K562 (cell line): ENCODE results near the gene SNX1. TPM values are rescaled to one million over a fixed set of nuclear protein-coding genes. Genes with fewer than 3 reads are reported as not detected.
"Not testable (repeated sequence)": the region's sequence is repeated elsewhere in the genome, so short reads cannot be mapped to it uniquely, and the experiment has no call there.

Experiments
- ATAC-seq: fragments of 200-7000 bp; cut with Tn5 transposase; 3 replicates; pipeline ENCODE4 v1.9.1; 2020; ENCODE audit warnings: moderate library complexity
- BruUV-seq: library from RNA; stranded (reverse); fragments of 400-500 nt; replicated peaks from 2 replicates; lab custom pipeline; 2021; lab: Mats Ljungman, UMichigan
- CTCF ChIA-PET: fragments of 300-600 bp; formaldehyde crosslinking; extraction: SDS; loops from one replicate; lab custom pipeline; 2021; ENCODE audit warnings: low intra/inter-chr PET ratio; lab: Yijun Ruan, JAX
- POLR2A ChIA-PET: fragments of 300-600, 350-650 bp; sonication (Branson Sonifier 250); formaldehyde crosslinking; extraction: SDS; loops from one replicate; lab custom pipeline; 2021; ENCODE audit warnings: antibody characterized with exemption, inconsistent platforms; lab: Yijun Ruan, JAX
- DNase-seq, 4 experiments: peaks; one replicate each; pipeline versions ENCODE4 v3.0.0 to v3.0.0-alpha.2; 2011 to 2018; ENCODE audit warnings: low spot score in 3 of 4, mixed read lengths in 3 of 4; ENCODE audit errors: extremely low read depth in 1 of 4
- FAIRE-seq: peaks from 2 replicates; lab custom pipeline; 2011; peaks lifted over from hg19 to GRCh38; lab: Jason Lieb, UNC
- H2AFZ ChIP-seq: 2 replicates; pipeline ENCODE4 v1.6.0; 2011; ENCODE audit warnings: low read depth, low read length, control low read depth, inconsistent platforms
- H3K27ac ChIP-seq: fragments of 200-600 bp; 3 replicates; pipeline ENCODE4 v1.8.0; 2011; ENCODE audit warnings: low read depth, mild to moderate bottlenecking, control low read depth, inconsistent platforms, low read length, moderate library complexity, mixed read lengths; ENCODE audit errors: extremely low read depth
- H3K27me3 ChIP-seq, 2 experiments: fragments of 300-600 bp in 1 of 2; 2 replicates in 1 of 2; 3 replicates in 1 of 2; pipeline versions ENCODE4 v1.6.0 to v1.8.0; 2011; ENCODE audit warnings: inconsistent platforms in 2 of 2, low read length in 2 of 2, mild to moderate bottlenecking in 1 of 2, mixed read lengths in 1 of 2, moderate library complexity in 1 of 2; ENCODE audit not compliant: control insufficient read depth in 2 of 2, insufficient read depth in 2 of 2
- H3K36me3 ChIP-seq: fragments of 300-600 bp; 3 replicates; pipeline ENCODE4 v1.8.0; 2011; ENCODE audit warnings: mild to moderate bottlenecking, low read length, inconsistent platforms; ENCODE audit not compliant: control insufficient read depth, insufficient read depth
- H3K4me1 ChIP-seq, 2 experiments: fragments of 200-600 bp in 1 of 2; replicated peaks in 1 of 2; 2 replicates in 1 of 2; 3 replicates in 1 of 2; pipeline versions ENCODE4 v1.5.1 to v1.8.0; 2011; ENCODE audit warnings: inconsistent platforms in 2 of 2, low read length in 2 of 2, mild to moderate bottlenecking in 1 of 2, mixed read lengths in 1 of 2, moderate library complexity in 1 of 2; ENCODE audit not compliant: control insufficient read depth in 2 of 2, insufficient read depth in 2 of 2
- H3K4me2 ChIP-seq: 2 replicates; pipeline ENCODE4 v1.6.1; 2011; ENCODE audit warnings: low read length, control low read depth, inconsistent platforms, mixed read lengths; ENCODE audit not compliant: insufficient read depth
- H3K4me3 ChIP-seq: fragments of 200-600 bp; sonication (generic), shearing (Covaris generic); 2 replicates; pipeline ENCODE4 v1.5.1; 2016; ENCODE audit warnings: control low read depth, inconsistent platforms
- H3K79me2 ChIP-seq: fragments of 200-600 bp; 3 replicates; pipeline ENCODE4 v1.8.0; 2011; ENCODE audit warnings: low read length, inconsistent platforms; ENCODE audit not compliant: control insufficient read depth, insufficient read depth
- H3K9ac ChIP-seq, 2 experiments: 2 replicates each; pipeline versions ENCODE4 v1.6.0 to v1.6.1; 2011; ENCODE audit warnings: low read depth in 2 of 2, low read length in 2 of 2, control low read depth in 1 of 2, inconsistent platforms in 1 of 2, mild to moderate bottlenecking in 1 of 2, mixed read lengths in 1 of 2; ENCODE audit not compliant: insufficient read depth in 1 of 2
- H3K9me1 ChIP-seq: one replicate; pipeline ENCODE4 v1.6.0; 2011; ENCODE audit warnings: inconsistent platforms, mild to moderate bottlenecking, low read length, moderate library complexity; ENCODE audit not compliant: control insufficient read depth, insufficient read depth
- H3K9me3 ChIP-seq: replicated peaks from 2 replicates; pipeline ENCODE4 v1.5.1; 2011; ENCODE audit warnings: low read depth, low read length, inconsistent platforms; ENCODE audit not compliant: control insufficient read depth, insufficient read depth
- H4K20me1 ChIP-seq: replicated peaks from 2 replicates; pipeline ENCODE4 v1.6.1; 2011; ENCODE audit warnings: low read length, inconsistent platforms, mixed read lengths; ENCODE audit not compliant: control insufficient read depth, insufficient read depth
- C11orf30 ChIP-seq: fragments of 450-650 bp; IDR thresholded peaks from 2 replicates; pipeline ENCODE4 v1.6.1; 2016; ENCODE audit warnings: low read depth, mild to moderate bottlenecking
- CBX5 ChIP-seq: IDR thresholded peaks from 2 replicates; pipeline ENCODE4 v1.6.1; 2014; ENCODE audit warnings: low read depth, borderline replicate concordance
- MAFF ChIP-seq: IDR thresholded peaks from 2 replicates; pipeline ENCODE4 v1.6.1; 2012; ENCODE audit warnings: low read length, improper control_type of control experiment
- MAFG ChIP-seq: fragments of 450-650 bp; conservative IDR thresholded peaks from 2 replicates; pipeline ENCODE4 v1.6.1; 2016; ENCODE audit warnings: missing genetic modification characterization, missing compliant biosample characterization
- MAFK ChIP-seq: IDR thresholded peaks from 2 replicates; pipeline ENCODE4 v1.6.1; 2011; ENCODE audit warnings: low read length, improper control_type of control experiment
- ZNF316 ChIP-seq: fragments of 450-650 bp; IDR thresholded peaks from 2 replicates; pipeline ENCODE4 v1.6.1; 2016
- WGBS: fragments of 100-300 bp; shearing (Covaris generic); methylation state at CpG from one replicate; pipeline ENCODE4 v1.1.6; 2016; ENCODE audit warnings: low coverage, mixed read lengths; ENCODE audit not compliant: insufficient coverage; ENCODE audit errors: missing lambda C conversion rate; 5-methylcytosine and 5-hydroxymethylcytosine counted together
- in situ Hi-C: fragments of 300-500 bp; cut with MboI; formaldehyde crosslinking; loops from 4 replicates; pipeline ENCODE4 v1.15.0; 2018; ENCODE audit warnings: inconsistent platforms, mixed read lengths
- intact Hi-C: fragments of 100-400 bp; cut with micrococcal nuclease; formaldehyde crosslinking; loops from 2 replicates; pipeline ENCODE4 v1.14.2; 2022
- polyA plus RNA-seq, 8 experiments: library from polyadenylated mRNA; depleted of rRNA in 4 of 8; stranded (reverse) in 5 of 8; unstranded in 3 of 8; fragments of >200 nt; fragmentation: Nextera tagmentation in 2 of 8; fragmentation: Illumina TruSeq in 1 of 8; extraction: Ambion mirVana in 2 of 8; extraction: Trizol in 1 of 8; gene quantifications; 2 replicates each; pipeline versions ENCODE4 v1.2.1 to v1.2.3, GENCODE V29; 2011 to 2014; ENCODE audit warnings: inconsistent platforms in 1 of 8, missing spikeins in 1 of 8
- total RNA-seq, 7 experiments: library from RNA; depleted of rRNA in 6 of 7; stranded (reverse); fragments of >200 nt in 6 of 7; fragmentation: Illumina TruSeq in 2 of 7; extraction: Trizol in 2 of 7; gene quantifications; 2 replicates each; pipeline versions ENCODE4 v1.2.1 to v1.2.3, GENCODE V29; 2011 to 2021; ENCODE audit warnings: low replicate concordance in 1 of 7
- TF ChIP-seq, protein P1 (sequence below): fragments of 450-650 bp; IDR thresholded peaks from 2 replicates; pipeline ENCODE4 v1.6.1; 2018; ENCODE audit warnings: mild to moderate bottlenecking, low read depth; ENCODE audit not compliant: partially characterized antibody

Gene SNX1
- total and polyA plus RNA-seq, 9 of the 15 experiments (the other 6 are each of a cell fraction or from before 2014, with no cell fraction given): 11.0 to 105 (median 59.9) TPM

DNA sequence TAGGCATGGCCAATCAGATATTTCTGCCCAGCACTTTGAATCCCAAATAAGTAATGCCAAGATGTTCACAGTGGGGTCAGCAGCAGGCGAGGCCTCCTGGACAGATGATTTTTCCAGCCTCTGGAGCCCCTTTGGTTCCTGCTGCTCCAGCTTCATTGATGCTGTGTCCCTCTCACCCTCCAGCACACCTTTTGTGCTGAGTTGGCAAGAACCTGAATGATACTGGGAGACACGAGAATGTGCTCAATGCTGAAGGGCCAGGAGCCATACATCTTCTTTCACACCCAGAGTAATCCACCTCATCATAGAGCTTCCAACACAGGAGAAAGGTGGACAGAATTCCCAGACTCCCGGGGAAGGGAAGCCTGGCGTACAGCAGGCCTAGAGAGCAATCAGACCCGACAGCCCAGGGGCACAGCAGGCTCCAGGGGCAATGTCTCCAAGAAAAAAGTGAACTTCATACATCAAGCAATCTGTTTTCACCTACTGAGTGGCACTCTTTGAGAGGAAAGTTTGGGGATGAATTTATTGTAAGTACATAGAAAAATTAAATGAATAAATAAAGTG is 42.8 kb upstream of the SNX1 start:
- ChIA-PET CTCF (interaction anchor here (0.8 kb wide), 1 partner anchor 629 kb away, joined by 3 read pairs; no protein-coding TSS in a partner anchor), POLR2A (no interaction called here)
- H3K79me2 ChIP-seq: no peaks in the 10 kb centered on the region
- no peaks in the 10 kb centered on the region for H3K27me3 ChIP-seq
- in situ Hi-C loops: loop anchor here (5.0 to 25.0 kb wide), 4 partner anchors 231 to 766 kb away; partner anchors contain the start of gene APH1B
- H3K9me3 ChIP-seq: no peaks in the 10 kb centered on the region
- H3K4me1 ChIP-seq: peaks cover 5 to 12% of the 10 kb centered on the region in 2 experiments; a peak in 3 of 5 replicates
- no peak overlapping the region for H2AFZ ChIP-seq
- no peaks in the 10 kb centered on the region for H3K9me1 ChIP-seq
- no peaks in the 10 kb centered on the region for H3K36me3 ChIP-seq
- ATAC-seq (no peak), DNase-seq (no peak)
- H3K4me2 ChIP-seq: no peak overlapping the region
- 69% methylated on average over 5 of the region's 5 CpGs for WGBS
- intact Hi-C loops: no loop called here
- H3K4me3 ChIP-seq: no peak overlapping the region
- TF ChIP-seq ZNF316 (peak; percentile 93), MAFG (tag) (peak; percentile 85), C11orf30 (peak; percentile 87), CBX5 (no peak), MAFK (peak; percentile 85), MAFF (peak; percentile 78)
- TF ChIP-seq, protein P1, sequence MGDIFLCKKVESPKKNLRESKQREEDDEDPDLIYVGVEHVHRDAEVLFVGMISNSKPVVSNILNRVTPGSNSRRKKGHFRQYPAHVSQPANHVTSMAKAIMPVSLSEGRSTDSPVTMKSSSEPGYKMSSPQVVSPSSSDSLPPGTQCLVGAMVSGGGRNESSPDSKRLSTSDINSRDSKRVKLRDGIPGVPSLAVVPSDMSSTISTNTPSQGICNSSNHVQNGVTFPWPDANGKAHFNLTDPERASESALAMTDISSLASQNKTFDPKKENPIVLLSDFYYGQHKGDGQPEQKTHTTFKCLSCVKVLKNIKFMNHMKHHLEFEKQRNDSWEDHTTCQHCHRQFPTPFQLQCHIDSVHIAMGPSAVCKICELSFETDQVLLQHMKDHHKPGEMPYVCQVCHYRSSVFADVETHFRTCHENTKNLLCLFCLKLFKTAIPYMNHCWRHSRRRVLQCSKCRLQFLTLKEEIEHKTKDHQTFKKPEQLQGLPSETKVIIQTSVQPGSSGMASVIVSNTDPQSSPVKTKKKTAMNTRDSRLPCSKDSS: no peak
- TF ChIP-seq, all 486 proteins: peak for 5
- Histone ChIP-seq H3K27ac (no peak overlapping the region), H4K20me1 (no peaks in the 10 kb centered on the region), H3K9ac (0 out of 4 replicates have a peak overlapping the region, but pooled peaks of 1 of the 2 experiments have one; percentile 31)
- no TSS peak for BruUV-seq
- no peak for FAIRE-seq

DNA sequence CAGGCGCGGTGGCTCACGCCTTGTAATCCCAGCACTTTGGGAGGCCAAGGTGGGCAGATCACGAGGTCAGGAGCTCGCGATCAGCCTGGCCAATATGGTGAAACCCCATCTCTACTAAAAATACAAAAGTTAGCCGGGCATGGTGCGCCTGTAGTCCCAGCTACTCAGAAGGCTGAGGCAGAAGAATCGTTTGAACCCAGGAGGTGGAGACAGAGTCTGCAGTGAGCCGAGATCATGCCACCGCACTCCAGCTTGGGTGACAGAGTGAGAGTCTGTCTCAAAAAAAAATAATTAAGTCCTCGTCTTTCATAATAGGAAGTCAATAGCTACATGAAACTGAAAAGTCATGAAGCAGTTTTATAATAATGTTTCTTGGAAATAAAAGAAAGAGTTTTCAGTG is 42.1 kb upstream of the SNX1 start:
- H3K79me2 ChIP-seq, DNase-seq, H3K9me3 ChIP-seq, intact Hi-C loops, H4K20me1 ChIP-seq, H3K9ac ChIP-seq, BruUV-seq, FAIRE-seq, H3K9me1 ChIP-seq, H3K4me2 ChIP-seq, H3K36me3 ChIP-seq, H3K27me3 ChIP-seq, H2AFZ ChIP-seq, ATAC-seq, H3K4me3 ChIP-seq, H3K27ac ChIP-seq: not testable (repeated sequence)
- in situ Hi-C loops: loop anchor here (5.0 to 25.0 kb wide), 4 partner anchors 231 to 766 kb away; partner anchors contain the start of gene APH1B
- POLR2A ChIA-PET: interaction anchor here (0.8 kb wide), 1 partner anchor 338 kb away, joined by 3 read pairs; no protein-coding TSS in a partner anchor
- H3K4me1 ChIP-seq: peaks cover 5 to 12% of the 10 kb centered on the region in 2 experiments; a peak in 3 of 5 replicates
- 63% methylated on average over 12 of the region's 12 CpGs for WGBS
- CTCF ChIA-PET: interaction anchor here (0.8 kb wide), 1 partner anchor 628 kb away, joined by 3 read pairs; no protein-coding TSS in a partner anchor
